ENCODE data around the gene PFKFB2. TPM values are rescaled to one million over a fixed set of nuclear protein-coding genes. Genes with fewer than 3 reads are reported as not detected.
"Not testable (repeated sequence)": the region's sequence is repeated elsewhere in the genome, so short reads cannot be mapped to it uniquely, and the experiment has no call there.

PFKFB2 gene
- total RNA-seq, 1 experiment from 2014 or later = 6.0 TPM

- no peak for DNase-seq (ENCODE audit: low spot score)
Measured at GRCh38 chr1:207039380-207040180, 13.5 kb upstream of the PFKFB2 start.

- no peak for DNase-seq (ENCODE audit: low spot score)
Measured at GRCh38 chr1:207040181-207040533, 12.9 kb upstream of the PFKFB2 start.

GRCh38 chr1:207041397-207041796 lies 11.7 kb upstream of the PFKFB2 start:
- not testable (repeated sequence) for DNase-seq (ENCODE audit: low spot score)

- DNase-seq (ENCODE audit: low spot score) = no peak
Measured at GRCh38 chr1:207045453-207045852, 7.6 kb upstream of the PFKFB2 start.

GRCh38 chr1:207047505-207047904 lies 5.6 kb upstream of the PFKFB2 start:
- no peak for DNase-seq (ENCODE audit: low spot score)

GRCh38 chr1:207048041-207048440 lies 5.0 kb upstream of the PFKFB2 start:
- no peak for DNase-seq (ENCODE audit: low spot score)

- DNase-seq (ENCODE audit: low spot score) = no peak
Measured at GRCh38 chr1:207049054-207049453, 4.0 kb upstream of the PFKFB2 start.

GRCh38 chr1:207049514-207049913 lies 3.6 kb upstream of the PFKFB2 start:
- no peak for DNase-seq (ENCODE audit: low spot score)

GRCh38 chr1:207049974-207050391 lies 3.1 kb upstream of the PFKFB2 start:
- peak; percentile 32 for DNase-seq (ENCODE audit: low spot score)

- peak; percentile 83 for DNase-seq (ENCODE audit: low spot score)
Measured at GRCh38 chr1:207050480-207051190, 2.4 kb upstream of the PFKFB2 start.

GRCh38 chr1:207051191-207051943 lies 1.7 kb upstream of the PFKFB2 start, which contains the start of gene YOD1:
Gene YOD1 (minus strand): TSS chr1:207051208. CDS start chr1:207051030, 178 bp downstream.
- DNase-seq (ENCODE audit: low spot score) = no peak

- no peak for DNase-seq (ENCODE audit: low spot score)
Measured at GRCh38 chr1:207054491-207054890, 1.4 kb downstream of the PFKFB2 start.

- no peak for DNase-seq (ENCODE audit: low spot score)
Measured at GRCh38 chr1:207055386-207056001, 2.4 kb downstream of the PFKFB2 start.

GRCh38 chr1:207056673-207057072 lies 3.6 kb downstream of the PFKFB2 start:
- no peak for DNase-seq (ENCODE audit: low spot score)

- no peak for DNase-seq (ENCODE audit: low spot score)
Measured at GRCh38 chr1:207058252-207058651, 5.2 kb downstream of the PFKFB2 start.

GRCh38 chr1:207058878-207059867 lies 6.1 kb downstream of the PFKFB2 start:
- DNase-seq (ENCODE audit: low spot score) = no peak

GRCh38 chr1:207059881-207060280 lies 6.8 kb downstream of the PFKFB2 start:
- no peak for DNase-seq (ENCODE audit: low spot score)

- no peak for DNase-seq (ENCODE audit: low spot score)
Measured at GRCh38 chr1:207060596-207060995, 7.5 kb downstream of the PFKFB2 start.

GRCh38 chr1:207062058-207062457 lies 9.0 kb downstream of the PFKFB2 start:
- DNase-seq (ENCODE audit: low spot score) = no peak

- DNase-seq (ENCODE audit: low spot score) = no peak
Measured at GRCh38 chr1:207063014-207063413, 9.9 kb downstream of the PFKFB2 start.

GRCh38 chr1:207064561-207064960 lies 11.5 kb downstream of the PFKFB2 start:
- DNase-seq (ENCODE audit: low spot score) = no peak
